Smooth muscle cell (in vitro differentiated cells): ENCODE measurements around the gene TBC1D10A. TPM values are rescaled to one million over a fixed set of nuclear protein-coding genes. Genes with fewer than 3 reads are reported as not detected.

ENCODE experiments used
- DNase-seq: peaks from one replicate; lab custom pipeline; 2025; ENCODE audit not compliant: unreplicated experiment; lab: John Stamatoyannopoulos, UW
- H2AFZ ChIP-seq: fragments of 200-600 bp; sonication (generic); 2 replicates; pipeline ENCODE4 v1.6.0; 2016; ENCODE audit warnings: antibody characterized with exemption, low read depth, mild to moderate bottlenecking
- H3F3A ChIP-seq: fragments of 200-600 bp; sonication (generic); 2 replicates; pipeline ENCODE4 v1.6.0; 2017; ENCODE audit warnings: antibody characterized with exemption, low read depth
- H3K27ac ChIP-seq: fragments of 200-600 bp; sonication (generic); 2 replicates; pipeline ENCODE4 v1.5.1; 2016; ENCODE audit warnings: low read depth, mild to moderate bottlenecking
- H3K27me3 ChIP-seq: fragments of 200-600 bp; sonication (generic); 2 replicates; pipeline ENCODE4 v1.6.1; 2016; ENCODE audit warnings: low read depth, mild to moderate bottlenecking
- H3K36me3 ChIP-seq: fragments of 200-600 bp; sonication (generic); 2 replicates; pipeline ENCODE4 v1.5.1; 2016; ENCODE audit warnings: low read depth
- H3K4me1 ChIP-seq: fragments of 200-600 bp; sonication (generic); 2 replicates; pipeline ENCODE4 v1.5.1; 2016; ENCODE audit warnings: low read depth
- H3K4me2 ChIP-seq: fragments of 200-600 bp; sonication (generic); 2 replicates; pipeline ENCODE4 v1.6.0; 2016; ENCODE audit warnings: mild to moderate bottlenecking
- H3K4me3 ChIP-seq: fragments of 200-600 bp; sonication (generic); 2 replicates; pipeline ENCODE4 v1.5.1; 2016; ENCODE audit warnings: mild to moderate bottlenecking
- H3K79me2 ChIP-seq: fragments of 200-600 bp; sonication (generic); 2 replicates; pipeline ENCODE4 v1.6.0; 2016; ENCODE audit warnings: low read depth, mild to moderate bottlenecking
- H3K9ac ChIP-seq: fragments of 200-600 bp; sonication (generic); 2 replicates; pipeline ENCODE4 v1.6.0; 2016; ENCODE audit warnings: low read depth
- H3K9me3 ChIP-seq: fragments of 200-600 bp; sonication (generic); replicated peaks from 2 replicates; pipeline ENCODE4 v1.5.1; 2016; ENCODE audit warnings: low read depth
- H4K20me1 ChIP-seq: fragments of 200-600 bp; sonication (generic); 2 replicates; pipeline ENCODE4 v1.6.0; 2016; ENCODE audit warnings: low read depth
- CTCF ChIP-seq: fragments of 200-600 bp; sonication (generic); IDR thresholded peaks from 2 replicates; pipeline ENCODE4 v1.5.1; 2017; ENCODE audit warnings: borderline replicate concordance, mild to moderate bottlenecking, antibody characterized with exemption; ENCODE audit not compliant: insufficient read depth, poor library complexity, severe bottlenecking
- WGBS: methylation state at CpG from one replicate; pipeline ENCODE4 v1.1.7; 2016; ENCODE audit warnings: low lambda C conversion rate; 5-methylcytosine and 5-hydroxymethylcytosine counted together
- polyA plus RNA-seq: library from polyadenylated mRNA; unstranded; fragments of >200 nt; fragmentation: Nextera tagmentation; extraction: Ambion mirVana; gene quantifications from 2 replicates; pipeline ENCODE4 v1.2.1, GENCODE V29; 2016
- total RNA-seq: library from RNA; depleted of rRNA; stranded (reverse); fragments of >200 nt; gene quantifications from 2 replicates; pipeline ENCODE4 v1.2.3, GENCODE V29; 2014

Gene TBC1D10A
- total and polyA plus RNA-seq, 2 experiments from 2014 or later: 16.8 to 51.1 TPM

GRCh38 chr22:30260276-30260675 is 66.5 kb downstream of the TBC1D10A start:
- 100% methylated on average over 11 of the region's 11 CpGs for WGBS
- Histone ChIP-seq H3K9ac (no peak overlapping the region), H3K27me3 (no peaks in the 10 kb centered on the region), H4K20me1 (no peaks in the 10 kb centered on the region), H3K9me3 (no peaks in the 10 kb centered on the region), H3K4me3 (no peak overlapping the region), H3K4me1 (no peaks in the 10 kb centered on the region), H3F3A (no peaks in the 10 kb centered on the region), H2AFZ (no peak overlapping the region), H3K27ac (no peak overlapping the region), H3K36me3 (no peaks in the 10 kb centered on the region), H3K79me2 (no peaks in the 10 kb centered on the region), H3K4me2 (no peak overlapping the region)
- DNase-seq: no peak
- TF ChIP-seq CTCF: no peak

- 51% methylated on average over 6 of the region's 6 CpGs for WGBS
- no peaks in the 10 kb centered on the region for H3K9me3 ChIP-seq
- no peak for TF ChIP-seq CTCF
- H3K4me1 ChIP-seq: peaks cover 13% of the 10 kb centered on the region
- no peak for DNase-seq
- peak overlapping the region; percentile 70 for H3K4me2 ChIP-seq
- peaks cover 20% of the 10 kb centered on the region for H3F3A ChIP-seq
- H2AFZ ChIP-seq: no peak overlapping the region
- no peaks in the 10 kb centered on the region for H4K20me1 ChIP-seq
- peak overlapping the region; percentile 91 for H3K27ac ChIP-seq
- no peak overlapping the region for H3K4me3 ChIP-seq
- no peaks in the 10 kb centered on the region for H3K79me2 ChIP-seq
- peak overlapping the region; percentile 78 for H3K9ac ChIP-seq
- H3K27me3 ChIP-seq: no peaks in the 10 kb centered on the region
- H3K36me3 ChIP-seq: no peaks in the 10 kb centered on the region
These were observed 72.4 kb downstream of the TBC1D10A start for GRCh38 chr22:30254314-30254713.

- peak; percentile 61 for DNase-seq
- H3K9ac ChIP-seq: peak overlapping the region; percentile 85
These were observed 73.4 kb downstream of the TBC1D10A start for GRCh38 chr22:30253205-30253852.

More at GRCh38 chr22:30253205-30253852, 73.4 kb downstream of the TBC1D10A start:
- H3K27me3 ChIP-seq: no peaks in the 10 kb centered on the region
- TF ChIP-seq CTCF: no peak
- peak overlapping the region; percentile 91 for H3K27ac ChIP-seq
- H3K36me3 ChIP-seq: no peaks in the 10 kb centered on the region
- no peaks in the 10 kb centered on the region for H4K20me1 ChIP-seq
- no peaks in the 10 kb centered on the region for H3K79me2 ChIP-seq
- peaks cover 20% of the 10 kb centered on the region for H3F3A ChIP-seq
- H3K4me3 ChIP-seq: no peak overlapping the region
- no peak overlapping the region for H2AFZ ChIP-seq
- 30% methylated on average over 10 of the region's 22 CpGs for WGBS
- peaks cover 13% of the 10 kb centered on the region for H3K4me1 ChIP-seq
- H3K9me3 ChIP-seq: no peaks in the 10 kb centered on the region
- H3K4me2 ChIP-seq: peak overlapping the region; percentile 70
